Raji (cell line): ENCODE measurements around the gene QRICH2.

Source experiments
- POLR2A ChIP-seq: IDR thresholded peaks from 2 replicates; pipeline ENCODE4 v1.6.1; 2011; ENCODE audit warnings: low read depth, low read length, control low read depth; ENCODE audit not compliant: insufficient read depth

QRICH2 gene

DNA sequence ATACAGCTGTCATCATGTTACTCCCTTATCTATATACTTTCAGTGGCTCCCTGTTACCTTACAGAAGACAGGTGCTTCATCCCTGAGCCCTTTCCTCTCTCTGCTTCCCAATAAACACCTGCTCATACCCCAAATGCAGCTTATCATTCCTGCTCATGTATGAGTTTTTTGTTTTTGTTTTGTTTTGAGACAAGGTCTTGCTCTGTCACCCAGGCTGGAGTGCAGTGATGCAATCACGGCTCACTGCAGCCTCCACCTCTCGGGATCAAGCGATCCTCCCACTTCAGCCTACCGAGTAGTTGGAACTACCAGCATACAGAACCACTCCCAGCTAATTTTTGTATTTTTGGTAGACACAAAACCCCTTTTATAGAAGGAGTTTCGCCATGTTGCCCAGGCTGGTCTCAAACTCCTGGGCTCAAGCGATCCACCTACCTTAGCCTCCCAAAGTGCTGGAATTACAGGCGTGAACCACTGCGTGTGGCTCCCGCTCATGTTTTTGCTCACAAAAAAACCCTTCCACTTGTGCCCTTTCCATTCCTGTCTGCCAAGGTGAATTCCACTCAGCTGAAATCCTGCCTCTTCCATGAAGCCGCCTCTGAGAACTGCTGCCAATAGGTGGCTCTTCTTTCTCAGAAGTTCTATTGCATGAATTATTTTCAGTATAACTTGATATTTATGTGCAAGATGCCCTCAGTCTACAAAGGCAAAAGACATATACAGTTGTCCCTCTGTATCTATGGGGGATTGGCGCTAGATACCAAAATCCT, 59.9 kb downstream of the QRICH2 start:
- no peak for TF ChIP-seq POLR2A

DNA sequence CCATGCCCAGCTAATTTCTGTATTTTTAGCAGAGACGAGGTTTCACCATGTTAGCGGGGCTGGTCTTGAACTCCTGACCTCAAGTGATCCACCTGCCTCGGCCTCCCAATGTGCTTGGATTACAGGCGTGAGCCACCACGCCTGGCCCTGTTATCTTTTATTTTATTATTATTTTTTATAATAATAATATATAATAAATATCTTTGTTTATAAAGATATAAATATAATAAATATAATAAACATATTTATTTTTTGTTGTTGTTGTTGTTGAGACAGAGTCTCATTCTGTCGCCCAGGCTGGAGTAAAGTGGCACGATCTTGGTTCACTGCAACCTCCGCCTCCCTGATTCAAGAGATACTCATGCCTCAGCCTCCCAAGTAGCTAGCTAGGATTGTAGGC, 60.8 kb downstream of the QRICH2 start:
- TF ChIP-seq POLR2A: no peak

DNA sequence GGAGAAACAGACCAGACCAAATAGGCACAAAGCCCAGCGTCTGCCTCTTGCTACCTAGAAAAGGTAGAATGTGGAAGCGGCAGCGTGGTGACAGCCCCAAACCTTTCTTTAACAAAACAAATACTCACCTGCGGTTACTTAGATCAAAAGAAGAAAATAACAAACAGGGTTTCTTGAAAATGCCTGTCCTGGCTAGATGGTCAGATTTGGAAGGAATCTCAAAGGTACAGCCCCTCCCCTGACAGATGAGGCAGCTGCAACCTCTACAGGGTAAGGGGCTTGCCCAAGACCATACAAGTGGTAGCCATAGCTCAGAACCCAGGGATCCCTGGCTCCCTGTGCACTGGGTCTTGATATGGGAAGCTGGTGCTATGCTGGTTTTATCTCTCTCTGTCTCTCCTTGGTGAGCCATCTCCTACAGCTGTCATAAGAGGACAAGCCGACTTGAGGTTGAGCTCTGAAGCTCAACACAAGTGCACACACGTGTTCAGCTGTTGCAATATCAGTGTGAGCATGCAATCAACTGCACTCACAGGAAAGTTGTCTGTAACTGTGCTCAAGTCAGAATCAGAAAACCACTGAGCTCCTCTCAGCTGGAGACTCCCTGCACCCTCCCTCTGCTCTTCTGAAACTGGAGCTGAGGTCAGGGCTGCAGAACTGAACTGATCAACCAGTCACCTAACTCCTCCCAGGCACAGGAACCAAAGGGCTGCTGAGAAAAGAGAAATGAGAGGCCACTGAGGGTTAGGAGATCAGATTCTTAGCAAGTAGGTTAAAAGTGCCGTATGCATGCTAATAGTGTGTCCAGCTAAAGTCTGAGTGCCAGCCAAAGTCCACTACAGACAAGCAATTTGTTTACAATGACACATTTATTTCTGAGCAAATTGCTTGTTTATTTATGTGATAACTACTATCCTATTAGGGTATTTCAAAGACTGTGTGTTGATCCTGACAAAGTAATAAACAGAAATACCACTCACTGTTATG, 61.7 kb downstream of the QRICH2 start:
- no peak for TF ChIP-seq POLR2A

DNA sequence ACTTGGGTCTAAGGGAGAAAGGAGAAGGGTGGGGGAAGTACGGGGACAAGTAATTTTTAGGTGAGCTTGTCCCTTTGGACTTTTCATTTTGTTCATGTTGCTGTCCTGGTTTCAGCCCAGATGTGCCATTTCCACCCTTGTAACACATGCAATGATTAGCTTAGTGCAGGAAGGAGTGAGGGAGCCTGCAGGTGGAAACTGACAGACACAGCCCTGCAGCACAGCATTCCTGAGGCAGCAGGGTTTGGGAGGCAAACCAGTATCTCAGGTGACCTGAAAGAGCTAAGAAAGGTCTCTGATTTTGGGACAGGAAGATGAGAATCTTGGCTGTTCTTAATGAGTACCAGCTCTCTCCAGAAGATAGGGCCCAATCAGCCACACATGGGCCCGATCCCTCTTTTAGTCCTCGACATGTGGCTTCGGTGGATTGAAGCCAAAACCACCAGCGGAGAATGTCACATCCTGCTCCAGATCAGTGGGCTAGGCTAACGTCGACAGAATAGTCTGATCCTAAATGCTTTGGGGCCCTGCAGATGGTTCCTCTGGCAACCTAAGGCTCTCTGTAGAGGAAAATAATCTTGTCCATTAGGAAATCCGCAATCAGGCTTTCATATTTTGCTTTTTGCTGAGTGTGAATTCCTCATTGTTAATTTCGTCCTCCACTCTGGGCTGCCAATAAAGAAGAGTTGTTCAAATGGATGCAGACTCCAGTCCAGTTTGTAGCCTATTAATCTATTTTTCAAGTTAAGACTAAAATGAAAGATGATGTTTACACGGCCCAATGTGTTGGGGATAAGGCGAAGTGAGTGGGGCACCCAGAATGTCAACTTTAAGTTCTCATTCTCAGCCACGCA, 64.0 kb downstream of the QRICH2 start:
- no peak for TF ChIP-seq POLR2A

DNA sequence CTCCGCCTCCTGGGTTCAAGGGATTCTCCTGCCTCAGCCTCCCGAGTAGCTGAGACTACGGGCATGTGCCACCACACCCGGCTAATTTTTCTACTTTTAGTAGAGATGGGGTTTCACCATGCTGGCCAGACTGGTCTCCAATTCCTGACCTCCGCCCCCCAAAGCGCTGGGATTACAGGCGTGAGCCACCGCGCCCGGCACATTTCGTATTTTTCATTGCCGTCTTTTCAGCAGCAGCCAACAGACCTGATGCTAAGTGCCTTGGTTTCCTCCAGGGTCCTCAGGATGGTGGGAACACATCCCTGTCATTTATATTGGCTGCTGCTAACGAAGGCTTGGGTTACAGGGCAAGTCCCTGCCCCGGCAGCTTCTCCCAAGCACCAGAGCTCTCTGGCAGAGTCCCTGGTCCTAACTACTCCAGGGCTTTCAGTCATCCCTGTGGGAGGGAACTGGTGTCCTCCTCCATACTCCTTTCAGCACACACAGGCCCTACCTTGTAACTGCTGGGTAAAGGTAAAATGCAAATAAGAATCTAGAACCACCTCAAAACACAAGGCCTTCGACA, 66.3 kb downstream of the QRICH2 start:
- TF ChIP-seq POLR2A: no peak

DNA sequence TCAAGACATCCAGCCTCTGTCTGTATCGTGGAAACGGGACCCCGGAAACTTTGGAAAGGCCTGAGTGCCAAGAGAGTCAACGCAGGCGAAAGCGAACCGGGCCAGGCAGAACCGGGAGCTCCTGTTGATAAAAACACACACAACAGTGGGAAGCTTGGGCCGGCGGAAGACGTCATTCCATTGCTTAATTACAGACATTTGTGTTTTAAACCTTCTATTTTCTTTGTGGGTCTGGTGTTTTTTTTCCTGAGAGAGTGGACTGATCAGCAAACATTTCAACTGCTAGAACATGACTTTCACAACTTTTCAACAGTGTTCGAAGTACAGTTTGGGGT, 66.9 kb downstream of the QRICH2 start:
- TF ChIP-seq POLR2A: no peak

DNA sequence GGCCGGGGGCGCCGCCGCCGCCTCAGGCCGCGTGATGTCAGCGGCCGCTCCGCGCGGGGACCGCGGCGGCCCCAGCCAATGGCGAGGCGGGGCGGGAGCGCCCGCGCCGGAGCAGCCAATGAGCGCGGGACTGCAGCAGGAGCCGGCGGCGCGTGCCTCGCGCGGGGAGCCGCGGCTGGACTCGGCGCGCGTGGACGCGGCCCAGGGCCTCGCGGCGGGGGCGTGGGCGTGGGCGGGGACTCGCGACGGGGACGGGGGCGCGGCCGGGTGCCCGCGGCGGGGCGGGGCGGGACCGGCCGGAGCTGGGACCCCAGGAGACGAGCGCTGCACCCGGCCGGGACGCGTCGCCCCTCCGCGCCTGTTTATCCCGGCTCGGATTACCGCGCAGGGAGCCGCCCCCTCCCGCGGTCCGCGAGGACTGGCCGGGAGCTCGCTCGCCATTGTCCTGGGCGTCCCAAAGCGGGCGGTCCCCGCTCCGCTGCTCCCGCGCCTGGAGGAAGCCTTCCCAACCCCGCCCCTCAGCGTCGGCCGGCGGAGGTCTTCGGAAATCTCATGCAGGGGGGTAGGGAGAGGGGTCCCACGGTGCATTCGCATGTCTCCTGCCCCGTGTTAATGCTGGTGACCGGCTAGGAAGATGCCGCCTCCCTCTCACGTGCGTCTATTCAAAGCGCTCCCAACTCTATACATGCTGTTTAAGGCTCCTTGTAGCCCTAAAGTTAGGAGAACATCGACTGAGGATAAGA, 67.4 kb downstream of the QRICH2 start, which contains the start of gene RNF157:
RNF157 (minus strand) TSS at position 33 of the 743 bp plus-strand sequence. CDS start 253 bp downstream, outside the sequence.
- no peak for TF ChIP-seq POLR2A

DNA sequence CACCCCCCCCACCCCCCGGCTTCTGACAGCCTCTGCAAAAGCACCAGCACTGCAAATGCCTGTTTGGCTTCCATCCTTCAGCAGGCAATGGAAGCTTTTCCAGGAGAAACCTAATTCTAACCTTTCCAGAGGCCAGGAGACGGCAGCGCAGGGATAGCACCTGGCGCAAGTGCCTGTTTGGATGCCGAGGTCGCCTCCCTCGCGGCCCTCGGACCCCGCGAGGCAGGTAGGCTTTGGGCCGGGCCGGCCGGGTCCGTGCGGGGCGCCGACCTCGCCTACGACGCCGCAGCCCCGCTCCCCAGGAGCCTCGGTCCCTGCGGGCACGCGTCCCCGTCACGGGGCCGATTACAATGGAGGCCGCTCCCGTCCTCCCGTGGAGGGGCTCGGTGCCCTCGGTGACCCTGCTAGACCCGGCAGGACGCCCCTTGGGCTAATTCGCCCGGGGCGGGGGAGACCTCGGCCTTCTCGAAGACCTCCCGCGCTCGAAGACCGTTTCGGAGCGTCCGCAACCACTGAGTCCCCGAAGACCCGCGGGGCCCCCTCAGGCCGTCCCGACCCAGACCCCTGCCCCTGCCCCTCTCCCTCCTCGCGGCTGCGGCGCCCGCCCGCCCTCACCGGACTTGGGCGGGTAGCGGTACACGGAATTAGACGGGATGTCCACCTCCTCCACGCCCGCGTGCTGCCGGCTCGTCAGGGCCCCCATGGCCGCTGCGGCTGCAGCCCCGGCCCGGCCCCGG, 68.4 kb downstream of the QRICH2 start:
- TF ChIP-seq POLR2A: no peak

DNA sequence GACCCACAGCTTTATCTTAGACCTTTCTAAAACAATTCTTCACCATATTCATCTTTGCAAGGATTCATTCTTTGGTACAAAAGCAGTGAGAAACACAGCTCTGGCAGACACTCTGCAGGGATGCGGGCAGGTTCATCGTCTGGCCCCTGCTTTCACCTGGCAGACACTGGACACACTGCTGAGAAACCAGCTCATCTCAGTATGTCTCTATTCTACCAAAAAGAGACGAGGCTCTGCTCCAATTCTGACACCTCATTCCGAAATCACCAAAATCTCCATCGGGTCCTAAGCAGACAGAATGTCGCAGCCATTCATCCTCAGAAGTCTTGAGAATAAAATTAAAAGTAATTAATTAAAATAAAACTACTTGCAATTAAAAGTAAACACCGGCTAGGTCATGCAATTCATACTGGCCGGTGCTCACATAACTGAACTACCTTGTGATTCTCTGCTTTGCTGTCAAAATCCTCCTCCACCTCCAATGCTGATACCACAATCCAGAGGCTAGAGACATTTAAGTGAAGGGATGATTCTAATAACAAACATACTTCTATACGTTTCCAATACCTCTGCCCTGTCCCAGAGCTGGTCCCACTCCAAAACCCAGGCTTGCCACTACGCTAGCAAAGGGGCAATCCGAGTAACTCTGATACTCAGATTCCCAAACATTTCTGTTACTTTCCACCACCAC, 69.1 kb downstream of the QRICH2 start:
- TF ChIP-seq POLR2A: no peak

DNA sequence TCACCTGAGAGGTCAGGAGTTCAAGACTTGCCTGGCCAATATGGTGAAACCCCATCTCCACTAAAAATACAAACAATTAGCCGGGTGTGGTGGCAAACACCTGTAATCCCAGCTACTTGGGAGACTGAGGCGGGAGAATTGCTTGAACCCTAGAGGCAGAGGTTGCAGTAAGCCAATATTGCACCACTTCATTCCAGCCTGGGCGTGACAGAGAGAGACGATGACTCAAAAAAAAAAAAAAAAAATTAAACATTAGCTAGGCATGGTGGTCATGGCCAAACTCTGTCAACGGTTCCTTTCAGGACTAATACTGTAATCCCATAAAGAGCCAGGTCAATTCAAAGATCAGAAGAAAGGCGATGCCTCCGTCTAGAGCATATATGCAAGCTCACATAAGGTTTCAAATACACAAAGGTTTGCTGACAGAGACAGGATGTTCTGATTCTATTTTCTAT, 70.2 kb downstream of the QRICH2 start:
- no peak for TF ChIP-seq POLR2A

DNA sequence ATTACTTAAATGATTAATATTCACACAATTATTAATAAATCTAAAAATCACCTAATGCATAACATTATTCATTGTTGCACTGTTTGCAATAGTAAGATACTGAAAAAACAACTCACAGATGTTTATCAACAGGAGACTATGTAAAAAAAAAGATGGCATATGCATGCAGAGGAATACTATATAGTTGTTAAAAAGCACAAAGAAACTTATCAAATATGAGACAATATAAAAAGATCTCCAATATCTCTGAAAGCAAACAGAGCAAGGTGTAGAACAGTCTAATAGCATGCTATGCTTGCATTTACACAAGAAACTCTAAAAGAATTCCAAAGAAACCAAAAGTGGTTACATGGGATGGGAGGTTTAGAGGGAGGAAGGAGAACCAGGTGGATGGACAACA, 71.5 kb downstream of the QRICH2 start:
- TF ChIP-seq POLR2A: no peak

DNA sequence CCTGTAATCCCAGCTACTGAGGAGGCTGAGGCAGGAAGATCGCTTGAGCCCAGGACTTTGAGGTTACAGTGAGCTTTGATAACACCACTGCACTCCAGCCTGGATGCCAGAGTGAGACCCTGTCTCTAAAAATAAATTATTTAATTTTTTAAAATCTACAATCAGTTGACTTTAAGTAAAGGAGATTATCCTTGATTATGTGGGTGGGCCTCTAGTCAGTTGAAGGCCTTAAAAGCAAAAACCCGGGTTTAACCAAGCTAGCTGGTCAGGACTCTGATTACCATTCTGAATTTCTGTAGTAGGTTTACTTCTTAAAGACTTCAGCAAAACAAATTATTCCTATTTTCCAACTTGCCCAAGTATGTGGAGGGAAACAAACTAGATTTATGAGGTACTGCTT, 72.2 kb downstream of the QRICH2 start:
- TF ChIP-seq POLR2A: no peak

DNA sequence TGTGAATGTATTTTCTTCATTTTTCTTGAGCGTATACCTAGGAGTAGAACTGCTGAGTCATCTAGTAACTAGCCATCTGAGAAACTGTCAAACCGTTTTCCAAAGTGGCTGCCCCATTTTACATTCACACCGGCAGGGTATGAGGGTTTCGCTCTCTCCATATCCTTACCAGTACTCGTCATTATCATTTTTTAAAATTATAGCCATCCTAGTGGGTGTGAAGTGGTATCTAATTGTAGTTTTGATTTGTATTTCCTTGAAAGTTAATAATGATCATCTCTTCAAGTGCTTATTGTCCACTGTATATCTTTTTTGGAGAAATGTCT, 73.8 kb downstream of the QRICH2 start:
- no peak for TF ChIP-seq POLR2A
